Neutrophil (primary cell): Measurements from ENCODE around the gene UBA1.

Experiments
- H3K27ac ChIP-seq: fragments of 200-600 bp; sonication (generic); 2 replicates; pipeline ENCODE4 v1.5.1; 2016; ENCODE audit warnings: mild to moderate bottlenecking, moderate library complexity
- H3K27me3 ChIP-seq: fragments of 200-600 bp; sonication (generic); 2 replicates; pipeline ENCODE4 v1.6.0; 2016; ENCODE audit warnings: mild to moderate bottlenecking
- H3K36me3 ChIP-seq: fragments of 200-600 bp; sonication (generic); 2 replicates; pipeline ENCODE4 v1.5.1; 2017
- H3K4me1 ChIP-seq, 2 experiments: fragments of 200-600 bp in 1 of 2; sonication (generic) in 1 of 2; 1 replicate in 1 of 2; 2 replicates in 1 of 2; pipeline versions ENCODE4 v1.5.1 to v1.6.1; 2013 to 2016; ENCODE audit warnings: low read depth in 1 of 2, low read length in 1 of 2, mild to moderate bottlenecking in 1 of 2, moderate library complexity in 1 of 2; ENCODE audit not compliant: control insufficient read depth in 1 of 2, insufficient read depth in 1 of 2
- H3K4me3 ChIP-seq, 2 experiments: fragments of 200-600 bp in 1 of 2; sonication (generic) in 1 of 2; 1 replicate in 1 of 2; 2 replicates in 1 of 2; pipeline ENCODE4 v1.5.1; 2013 to 2016; ENCODE audit warnings: low read depth in 1 of 2, low read length in 1 of 2, mild to moderate bottlenecking in 1 of 2, moderate library complexity in 1 of 2
- H3K9me3 ChIP-seq: fragments of 200-600 bp; sonication (generic); 2 replicates; pipeline ENCODE4 v1.5.1; 2016
- CTCF ChIP-seq: fragments of 200-600 bp; sonication (generic); IDR thresholded peaks from 2 replicates; pipeline ENCODE4 v1.5.1; 2016; ENCODE audit warnings: antibody characterized with exemption

UBA1 gene

GRCh38 chrX:47202877-47203276 lies 9.2 kb downstream of the UBA1 start:
- Histone ChIP-seq H3K27me3 (no peaks in the 10 kb centered on the region), H3K36me3 (peaks cover 95% of the 10 kb centered on the region), H3K27ac (no peak overlapping the region), H3K4me1 (no peaks in the 10 kb centered on the region), H3K4me3 (no peak overlapping the region), H3K9me3 (no peaks in the 10 kb centered on the region)
- TF ChIP-seq CTCF: no peak

- TF ChIP-seq CTCF: no peak
- no peaks in the 10 kb centered on the region for H3K4me1 ChIP-seq
- H3K27me3 ChIP-seq: no peaks in the 10 kb centered on the region
- peaks cover 93% of the 10 kb centered on the region for H3K36me3 ChIP-seq
- H3K9me3 ChIP-seq: no peaks in the 10 kb centered on the region
- no peak overlapping the region for H3K27ac ChIP-seq
- no peak overlapping the region for H3K4me3 ChIP-seq
These were observed 11.3 kb downstream of the UBA1 start for GRCh38 chrX:47204970-47205369.

- TF ChIP-seq CTCF: no peak
- Histone ChIP-seq H3K9me3 (no peaks in the 10 kb centered on the region), H3K36me3 (peaks cover 93% of the 10 kb centered on the region), H3K4me3 (no peak overlapping the region), H3K4me1 (no peaks in the 10 kb centered on the region), H3K27ac (no peak overlapping the region), H3K27me3 (no peaks in the 10 kb centered on the region)
These were observed 12.7 kb downstream of the UBA1 start for GRCh38 chrX:47206316-47206715.

GRCh38 chrX:47208108-47208507 lies 14.5 kb downstream of the UBA1 start:
- TF ChIP-seq CTCF: no peak
- no peak overlapping the region for H3K4me3 ChIP-seq
- H3K4me1 ChIP-seq: no peaks in the 10 kb centered on the region
- H3K27ac ChIP-seq: no peak overlapping the region
- H3K9me3 ChIP-seq: no peaks in the 10 kb centered on the region
- peaks cover 93% of the 10 kb centered on the region for H3K36me3 ChIP-seq
- H3K27me3 ChIP-seq: no peaks in the 10 kb centered on the region

- Histone ChIP-seq H3K4me3 (no peak overlapping the region), H3K27ac (no peak overlapping the region), H3K4me1 (no peaks in the 10 kb centered on the region), H3K36me3 (peaks cover 98% of the 10 kb centered on the region), H3K9me3 (no peaks in the 10 kb centered on the region), H3K27me3 (no peaks in the 10 kb centered on the region)
- no peak for TF ChIP-seq CTCF
These were observed 16.0 kb downstream of the UBA1 start for GRCh38 chrX:47209508-47210238.
